ENCODE data around the gene SH3TC2. TPM values are rescaled to one million over a fixed set of nuclear protein-coding genes. Genes with fewer than 3 reads are reported as not detected.

The SH3TC2 gene
- total and polyA plus RNA-seq, 7 experiments from 2014 or later, result 0.08 to 0.59 TPM; not detected in 5

DNA sequence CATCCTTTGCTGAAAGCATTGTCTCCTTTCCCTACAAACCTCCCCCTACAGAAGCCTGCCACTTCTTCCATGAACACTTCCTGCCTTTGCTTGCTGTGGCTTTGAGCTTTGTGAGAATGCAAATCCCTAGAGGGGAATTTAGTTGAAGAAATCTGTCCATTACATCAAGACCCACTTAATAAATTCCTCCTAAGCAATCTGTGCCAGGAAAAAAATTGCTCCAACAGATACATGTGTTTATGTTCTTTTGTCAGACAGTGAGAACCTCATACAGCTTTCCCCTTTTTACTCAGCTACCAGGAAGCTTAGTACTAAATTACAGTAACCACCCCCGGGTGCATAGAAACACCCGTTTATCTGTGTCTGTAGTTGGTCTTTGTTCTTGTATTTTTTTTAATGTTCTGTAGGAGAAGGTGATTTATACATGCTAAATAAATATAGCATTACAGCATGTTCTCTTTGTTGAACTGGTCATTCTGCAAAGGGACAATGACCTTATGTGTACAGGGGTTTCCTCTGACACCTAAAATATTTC, 43.9 kb downstream of the SH3TC2 start:
- Mint-ChIP-seq H3K4me1 (peaks cover 0 to 12% (median 0%) of the 10 kb centered on the region in 7 donors), H3K27ac (peak overlapping the region in 1 of 9 donors; percentile 9), H3K9me3 (peaks cover 0 to 4% (median 0%) of the 10 kb centered on the region in 11 donors), H3K4me3 (no peak overlapping the region), H3K27me3 (peaks cover 14 to 24% (median 23%) of the 10 kb centered on the region in 5 donors), H3K36me3 (no peaks in the 10 kb centered on the region)
- intact Hi-C loops (cut with micrococcal nuclease), result no loop called here
- CTCF ChIA-PET, result no interaction called here
- no peak for ATAC-seq
- no peaks in the 10 kb centered on the region for H3K4me1 ChIP-seq (ENCODE audit: control insufficient read depth in 2 of 2, insufficient read depth in 2 of 2, low read length in 2 of 2)
- DNase-seq, result no peak
- H3K36me3 ChIP-seq (ENCODE audit: control insufficient read depth in 2 of 3, insufficient read depth in 3 of 3, low read length in 3 of 3), result no peaks in the 10 kb centered on the region
- H3K9me3 ChIP-seq (ENCODE audit: control insufficient read depth in 2 of 3, low read length in 3 of 3), result no peaks in the 10 kb centered on the region
- H3K4me3 ChIP-seq (ENCODE audit: low read length), result no peak overlapping the region
- H3K27ac ChIP-seq (ENCODE audit: low read depth, low read length), result no peak overlapping the region
- H3K27me3 ChIP-seq (ENCODE audit: control insufficient read depth in 2 of 2, insufficient read depth in 2 of 2, low read length in 2 of 2), result no peaks in the 10 kb centered on the region
- POLR2A ChIA-PET, result no interaction called here

DNA sequence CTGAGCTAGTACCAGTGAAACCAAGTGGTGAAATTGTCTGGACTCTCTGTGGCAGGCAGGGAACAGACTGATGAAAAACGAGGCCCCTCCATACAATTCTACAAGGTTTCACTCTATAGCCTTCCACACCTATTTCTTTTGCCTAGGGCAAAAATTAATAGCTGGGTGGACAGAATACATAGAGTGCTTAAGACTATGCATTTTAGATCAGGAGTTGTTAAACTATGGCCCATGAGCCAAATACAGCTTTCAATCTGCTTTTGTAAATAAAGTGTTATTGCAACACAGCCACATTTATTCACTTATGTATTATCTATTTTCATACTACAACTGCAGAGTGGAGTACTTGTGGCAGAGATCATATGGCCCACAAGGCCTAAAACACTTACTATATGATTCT, 45.2 kb downstream of the SH3TC2 start:
- Mint-ChIP-seq H3K27ac (no peak overlapping the region), H3K4me1 (peaks cover 0 to 12% (median 0%) of the 10 kb centered on the region in 7 donors), H3K27me3 (peaks cover 14 to 24% (median 19%) of the 10 kb centered on the region in 5 donors), H3K9me3 (peaks cover 0 to 4% (median 0%) of the 10 kb centered on the region in 11 donors), H3K36me3 (no peaks in the 10 kb centered on the region), H3K4me3 (no peak overlapping the region)
- DNase-seq (no peak), ATAC-seq (no peak)
- H3K4me3 ChIP-seq (ENCODE audit: low read length), result no peak overlapping the region
- no peaks in the 10 kb centered on the region for H3K9me3 ChIP-seq (ENCODE audit: control insufficient read depth in 2 of 3, low read length in 3 of 3)
- H3K36me3 ChIP-seq (ENCODE audit: control insufficient read depth in 2 of 3, insufficient read depth in 3 of 3, low read length in 3 of 3), result no peaks in the 10 kb centered on the region
- ChIA-PET POLR2A (no interaction called here), CTCF (interaction anchor here (0.6 kb wide), 1 partner anchor 77 kb away, joined by 3 read pairs; no protein-coding TSS in a partner anchor)
- H3K4me1 ChIP-seq (ENCODE audit: control insufficient read depth in 2 of 2, insufficient read depth in 2 of 2, low read length in 2 of 2), result no peaks in the 10 kb centered on the region
- no peak overlapping the region for H3K27ac ChIP-seq (ENCODE audit: low read depth, low read length)
- intact Hi-C loops (cut with micrococcal nuclease), result no loop called here
- H3K27me3 ChIP-seq (ENCODE audit: control insufficient read depth in 2 of 2, insufficient read depth in 2 of 2, low read length in 2 of 2), result no peaks in the 10 kb centered on the region

DNA sequence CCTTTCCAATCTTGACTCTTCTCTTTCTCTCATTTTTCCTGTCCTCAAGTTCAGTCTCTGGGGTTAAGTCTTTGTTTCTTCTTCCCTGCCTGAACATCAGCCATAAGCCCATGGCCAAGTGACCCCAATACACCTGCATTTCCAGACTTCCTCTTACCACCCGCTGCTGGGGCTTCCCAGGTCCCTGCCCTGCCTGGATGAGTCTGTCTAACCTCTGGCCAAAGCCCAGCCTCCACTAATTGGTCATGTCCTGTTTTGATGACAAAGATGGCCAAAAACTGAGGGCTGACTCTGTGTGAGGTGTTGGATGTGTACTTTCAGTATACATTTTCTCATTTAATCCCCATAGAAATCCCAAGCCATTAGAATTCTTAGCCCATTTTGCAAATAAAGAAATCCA, 47.3 kb downstream of the SH3TC2 start:
- Mint-ChIP-seq H3K9me3 (peaks cover 0 to 2% (median 0%) of the 10 kb centered on the region in 11 donors), H3K27ac (no peak overlapping the region), H3K4me1 (peaks cover 0 to 12% (median 0%) of the 10 kb centered on the region in 7 donors), H3K4me3 (no peak overlapping the region), H3K36me3 (no peaks in the 10 kb centered on the region), H3K27me3 (peaks cover 7 to 16% (median 15%) of the 10 kb centered on the region in 5 donors)
- DNase-seq, result no peak
- H3K36me3 ChIP-seq (ENCODE audit: control insufficient read depth in 2 of 3, insufficient read depth in 3 of 3, low read length in 3 of 3), result no peaks in the 10 kb centered on the region
- H3K9me3 ChIP-seq (ENCODE audit: control insufficient read depth in 2 of 3, low read length in 3 of 3), result no peaks in the 10 kb centered on the region
- intact Hi-C loops (cut with micrococcal nuclease), result no loop called here
- POLR2A ChIA-PET, result no interaction called here
- ATAC-seq, result no peak
- no peaks in the 10 kb centered on the region for H3K27me3 ChIP-seq (ENCODE audit: control insufficient read depth in 2 of 2, insufficient read depth in 2 of 2, low read length in 2 of 2)
- no peak overlapping the region for H3K27ac ChIP-seq (ENCODE audit: low read depth, low read length)
- H3K4me1 ChIP-seq (ENCODE audit: control insufficient read depth in 2 of 2, insufficient read depth in 2 of 2, low read length in 2 of 2), result no peaks in the 10 kb centered on the region
- CTCF ChIA-PET, result no interaction called here
- no peak overlapping the region for H3K4me3 ChIP-seq (ENCODE audit: low read length)

DNA sequence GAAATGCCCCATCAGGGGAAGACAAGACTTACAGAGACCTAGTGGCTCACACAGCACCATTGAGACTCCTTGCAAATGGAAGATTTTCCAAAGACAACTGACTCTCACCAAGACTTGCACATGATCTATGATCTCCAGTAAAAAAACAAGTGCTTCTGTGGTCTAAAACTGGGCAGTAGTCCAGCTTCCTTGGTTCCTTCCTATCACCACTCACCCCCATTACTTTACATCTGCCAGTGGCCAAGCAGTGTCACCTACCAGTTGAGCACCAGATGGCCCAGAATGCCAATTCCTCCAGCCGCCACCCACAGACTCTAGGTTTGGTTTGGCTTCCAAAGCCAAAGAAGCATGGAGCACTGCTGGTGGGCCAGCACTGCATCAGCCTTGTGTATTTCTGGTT, 47.7 kb downstream of the SH3TC2 start:
- H3K9me3 Mint-ChIP-seq, result peaks cover 0 to 2% (median 0%) of the 10 kb centered on the region in 11 donors
- intact Hi-C loops (cut with micrococcal nuclease), result no loop called here
- no peak overlapping the region for H3K27ac Mint-ChIP-seq
- Histone ChIP-seq H3K27ac (ENCODE audit: low read depth, low read length) (no peak overlapping the region), H3K4me3 (ENCODE audit: low read length) (no peak overlapping the region), H3K27me3 (ENCODE audit: control insufficient read depth in 2 of 2, insufficient read depth in 2 of 2, low read length in 2 of 2) (no peaks in the 10 kb centered on the region), H3K9me3 (ENCODE audit: control insufficient read depth in 2 of 3, low read length in 3 of 3) (no peaks in the 10 kb centered on the region), H3K36me3 (ENCODE audit: control insufficient read depth in 2 of 3, insufficient read depth in 3 of 3, low read length in 3 of 3) (no peaks in the 10 kb centered on the region), H3K4me1 (ENCODE audit: control insufficient read depth in 2 of 2, insufficient read depth in 2 of 2, low read length in 2 of 2) (no peaks in the 10 kb centered on the region)
- H3K27me3 Mint-ChIP-seq, result peaks cover 3 to 16% (median 12%) of the 10 kb centered on the region in 5 donors
- H3K4me1 Mint-ChIP-seq, result peaks cover 0 to 12% (median 0%) of the 10 kb centered on the region in 7 donors
- DNase-seq (no peak), ATAC-seq (no peak)
- POLR2A ChIA-PET, result no interaction called here
- CTCF ChIA-PET, result no interaction called here
- H3K4me3 Mint-ChIP-seq, result no peak overlapping the region
- no peaks in the 10 kb centered on the region for H3K36me3 Mint-ChIP-seq

DNA sequence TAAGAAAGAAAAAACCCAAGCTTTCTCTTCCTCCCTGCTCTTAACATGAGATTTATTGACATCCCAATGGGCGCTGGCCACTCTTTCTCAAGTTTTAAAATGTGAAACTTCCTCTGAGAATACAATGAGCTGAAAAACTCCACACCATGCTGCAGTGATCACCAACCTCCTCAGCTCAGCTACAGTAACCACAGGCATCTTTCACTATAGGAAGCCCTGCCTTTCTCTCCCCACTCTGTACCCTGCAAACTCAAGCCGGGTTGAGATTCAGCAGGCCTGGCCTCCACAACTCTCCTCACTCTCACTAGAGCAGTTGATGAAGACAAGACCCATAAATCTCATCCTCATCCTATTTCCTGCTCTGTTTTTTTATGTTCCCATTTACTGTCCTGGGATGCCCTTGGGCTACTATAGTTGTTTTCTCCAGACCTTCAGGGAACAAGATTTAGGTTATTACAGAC, 48.3 kb downstream of the SH3TC2 start:
- Histone ChIP-seq H3K9me3 (ENCODE audit: control insufficient read depth in 2 of 3, low read length in 3 of 3) (no peaks in the 10 kb centered on the region), H3K27ac (ENCODE audit: low read depth, low read length) (no peak overlapping the region), H3K36me3 (ENCODE audit: control insufficient read depth in 2 of 3, insufficient read depth in 3 of 3, low read length in 3 of 3) (no peaks in the 10 kb centered on the region), H3K4me3 (ENCODE audit: low read length) (no peak overlapping the region), H3K27me3 (ENCODE audit: control insufficient read depth in 2 of 2, insufficient read depth in 2 of 2, low read length in 2 of 2) (no peaks in the 10 kb centered on the region), H3K4me1 (ENCODE audit: control insufficient read depth in 2 of 2, insufficient read depth in 2 of 2, low read length in 2 of 2) (no peaks in the 10 kb centered on the region)
- ATAC-seq, result no peak
- H3K4me3 Mint-ChIP-seq, result no peak overlapping the region
- intact Hi-C loops (cut with micrococcal nuclease), result no loop called here
- H3K27ac Mint-ChIP-seq, result no peak overlapping the region
- ChIA-PET CTCF (no interaction called here), POLR2A (no interaction called here)
- H3K9me3 Mint-ChIP-seq, result peaks cover 0 to 2% (median 0%) of the 10 kb centered on the region in 11 donors
- H3K27me3 Mint-ChIP-seq, result peaks cover 2 to 16% (median 10%) of the 10 kb centered on the region in 5 donors
- peaks cover 0 to 11% (median 0%) of the 10 kb centered on the region in 7 donors for H3K4me1 Mint-ChIP-seq
- no peak for DNase-seq
- H3K36me3 Mint-ChIP-seq, result no peaks in the 10 kb centered on the region

DNA sequence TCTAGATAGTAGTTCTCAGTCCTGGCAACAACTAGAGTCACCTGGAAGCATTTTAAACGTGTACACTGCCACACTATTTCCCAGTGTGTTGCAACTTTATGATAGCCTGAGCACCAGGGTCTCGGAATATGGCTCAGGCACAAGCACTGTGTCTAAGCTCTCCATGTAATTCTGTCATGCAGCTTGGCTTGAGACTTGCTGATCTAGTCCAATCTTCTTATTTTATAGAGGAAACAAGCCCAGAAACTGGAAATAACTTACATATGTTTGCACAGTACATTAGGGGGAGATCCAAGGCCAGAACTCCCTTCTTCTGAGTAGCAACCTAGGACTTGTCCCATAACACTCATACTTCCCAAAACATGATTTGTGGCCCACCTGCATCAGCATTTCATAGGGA, 49.1 kb downstream of the SH3TC2 start:
- H3K4me3 ChIP-seq (ENCODE audit: low read length), result no peak overlapping the region
- ATAC-seq, result no peak
- peaks cover 0 to 1% (median 0%) of the 10 kb centered on the region in 11 donors for H3K9me3 Mint-ChIP-seq
- ChIA-PET POLR2A (no interaction called here), CTCF (interaction anchor here (0.7 kb wide), 1 partner anchor 283 kb away, joined by 3 read pairs; no protein-coding TSS in a partner anchor)
- DNase-seq, result no peak
- H3K27ac Mint-ChIP-seq, result no peak overlapping the region
- H3K4me1 ChIP-seq (ENCODE audit: control insufficient read depth in 2 of 2, insufficient read depth in 2 of 2, low read length in 2 of 2), result no peaks in the 10 kb centered on the region
- no peak overlapping the region for H3K27ac ChIP-seq (ENCODE audit: low read depth, low read length)
- H3K36me3 Mint-ChIP-seq, result no peaks in the 10 kb centered on the region
- no peak overlapping the region for H3K4me3 Mint-ChIP-seq
- no peaks in the 10 kb centered on the region for H3K9me3 ChIP-seq (ENCODE audit: control insufficient read depth in 2 of 3, low read length in 3 of 3)
- intact Hi-C loops (cut with micrococcal nuclease), result no loop called here
- no peaks in the 10 kb centered on the region for H3K36me3 ChIP-seq (ENCODE audit: control insufficient read depth in 2 of 3, insufficient read depth in 3 of 3, low read length in 3 of 3)
- peaks cover 0 to 3% (median 0%) of the 10 kb centered on the region in 7 donors for H3K4me1 Mint-ChIP-seq
- peaks cover 2 to 12% (median 4%) of the 10 kb centered on the region in 5 donors for H3K27me3 Mint-ChIP-seq
- H3K27me3 ChIP-seq (ENCODE audit: control insufficient read depth in 2 of 2, insufficient read depth in 2 of 2, low read length in 2 of 2), result no peaks in the 10 kb centered on the region

DNA sequence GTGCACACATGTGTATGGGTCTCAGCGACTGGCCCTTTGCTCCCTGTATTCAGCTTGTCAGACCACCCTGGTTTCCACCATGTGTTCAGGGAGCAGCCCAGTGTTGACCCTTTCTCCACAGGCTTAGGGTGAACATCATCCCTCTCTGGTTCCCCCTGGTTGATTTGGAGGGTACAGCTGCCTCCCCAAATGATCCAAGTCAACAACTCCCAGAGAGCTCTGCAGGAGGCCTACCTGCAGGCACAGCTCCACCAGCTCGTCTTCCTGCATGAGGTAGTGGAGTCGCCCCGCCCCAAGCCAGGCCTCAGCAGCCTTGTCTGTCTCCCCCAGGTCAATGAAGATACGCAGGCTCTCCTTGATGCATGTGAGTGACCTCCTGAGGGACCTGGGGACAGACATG, 50.5 kb downstream of the SH3TC2 start:
- intact Hi-C loops (cut with micrococcal nuclease), result no loop called here
- no peak overlapping the region for H3K27ac Mint-ChIP-seq
- H3K36me3 ChIP-seq (ENCODE audit: control insufficient read depth in 2 of 3, insufficient read depth in 3 of 3, low read length in 3 of 3), result no peaks in the 10 kb centered on the region
- H3K9me3 ChIP-seq (ENCODE audit: control insufficient read depth in 2 of 3, low read length in 3 of 3), result no peaks in the 10 kb centered on the region
- H3K27me3 Mint-ChIP-seq, result peaks cover 0 to 7% (median 2%) of the 10 kb centered on the region in 5 donors
- H3K4me3 ChIP-seq (ENCODE audit: low read length), result no peak overlapping the region
- H3K4me1 Mint-ChIP-seq, result peaks cover 0 to 1% (median 0%) of the 10 kb centered on the region in 7 donors
- no peak overlapping the region for H3K27ac ChIP-seq (ENCODE audit: low read depth, low read length)
- no peak for DNase-seq
- no peaks in the 10 kb centered on the region for H3K36me3 Mint-ChIP-seq
- H3K9me3 Mint-ChIP-seq, result no peaks in the 10 kb centered on the region
- ATAC-seq, result no peak
- H3K27me3 ChIP-seq (ENCODE audit: control insufficient read depth in 2 of 2, insufficient read depth in 2 of 2, low read length in 2 of 2), result no peaks in the 10 kb centered on the region
- CTCF ChIA-PET, result no interaction called here
- POLR2A ChIA-PET, result no interaction called here
- H3K4me1 ChIP-seq (ENCODE audit: control insufficient read depth in 2 of 2, insufficient read depth in 2 of 2, low read length in 2 of 2), result no peaks in the 10 kb centered on the region
- no peak overlapping the region for H3K4me3 Mint-ChIP-seq
